GM18507 (cell line): ENCODE measurements around the gene CTBS.

Experiments used
- DNase-seq: peaks from one replicate; pipeline ENCODE4 v3.0.0; 2011; ENCODE audit warnings: low read depth; ENCODE audit not compliant: insufficient read length; ENCODE audit errors: extremely low spot score
- FAIRE-seq: peaks from 2 replicates; lab custom pipeline; 2011; peaks lifted over from hg19 to GRCh38; lab: Jason Lieb, UNC

CTBS gene, protein sequence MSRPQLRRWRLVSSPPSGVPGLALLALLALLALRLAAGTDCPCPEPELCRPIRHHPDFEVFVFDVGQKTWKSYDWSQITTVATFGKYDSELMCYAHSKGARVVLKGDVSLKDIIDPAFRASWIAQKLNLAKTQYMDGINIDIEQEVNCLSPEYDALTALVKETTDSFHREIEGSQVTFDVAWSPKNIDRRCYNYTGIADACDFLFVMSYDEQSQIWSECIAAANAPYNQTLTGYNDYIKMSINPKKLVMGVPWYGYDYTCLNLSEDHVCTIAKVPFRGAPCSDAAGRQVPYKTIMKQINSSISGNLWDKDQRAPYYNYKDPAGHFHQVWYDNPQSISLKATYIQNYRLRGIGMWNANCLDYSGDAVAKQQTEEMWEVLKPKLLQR

DNA sequence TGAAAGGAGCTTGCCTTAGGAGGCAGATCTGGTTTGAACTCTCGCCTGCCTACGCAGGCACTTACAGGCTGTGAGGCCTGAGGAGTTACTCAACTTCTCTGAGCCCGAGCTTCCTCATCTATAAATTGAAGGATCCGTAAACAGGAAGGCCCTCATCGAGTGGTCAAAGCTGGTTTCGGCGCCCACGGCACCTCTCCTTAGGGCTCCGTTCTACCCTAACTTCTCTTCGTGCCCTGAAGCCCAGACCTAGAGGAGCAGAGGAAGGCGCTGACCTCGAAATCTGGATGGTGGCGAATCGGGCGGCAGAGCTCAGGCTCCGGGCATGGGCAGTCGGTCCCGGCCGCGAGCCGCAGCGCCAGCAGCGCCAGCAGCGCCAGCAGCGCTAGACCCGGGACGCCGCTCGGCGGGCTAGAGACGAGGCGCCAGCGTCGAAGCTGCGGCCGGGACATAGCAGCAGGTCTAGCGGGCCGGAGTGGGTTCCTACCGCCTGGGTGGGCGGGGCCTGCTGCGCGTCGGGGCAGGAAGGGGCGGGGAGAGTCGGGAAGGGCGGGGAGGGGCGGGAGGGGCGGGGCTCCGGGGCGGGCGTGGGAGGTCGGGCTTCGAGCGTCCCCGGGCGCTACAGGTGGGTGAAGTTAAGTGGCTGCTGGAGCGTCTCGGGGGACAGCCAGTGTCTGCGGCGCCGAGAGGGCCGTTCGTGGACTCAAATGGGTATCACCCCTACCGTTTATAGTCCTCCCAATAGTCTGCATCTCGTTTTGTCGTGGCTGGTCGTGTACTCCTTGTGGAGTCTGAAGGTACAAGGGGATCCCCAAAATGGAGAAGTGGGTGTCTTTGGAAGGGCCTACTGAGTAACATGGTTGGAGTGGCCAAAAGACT lies at the start of gene CTBS:
Gene CTBS (minus strand): TSS at position 474 of the 876 bp plus-strand sequence. CDS start 25 bp downstream, at position 449.
- FAIRE-seq (peak; percentile 91), DNase-seq (peak; percentile 95)

DNA sequence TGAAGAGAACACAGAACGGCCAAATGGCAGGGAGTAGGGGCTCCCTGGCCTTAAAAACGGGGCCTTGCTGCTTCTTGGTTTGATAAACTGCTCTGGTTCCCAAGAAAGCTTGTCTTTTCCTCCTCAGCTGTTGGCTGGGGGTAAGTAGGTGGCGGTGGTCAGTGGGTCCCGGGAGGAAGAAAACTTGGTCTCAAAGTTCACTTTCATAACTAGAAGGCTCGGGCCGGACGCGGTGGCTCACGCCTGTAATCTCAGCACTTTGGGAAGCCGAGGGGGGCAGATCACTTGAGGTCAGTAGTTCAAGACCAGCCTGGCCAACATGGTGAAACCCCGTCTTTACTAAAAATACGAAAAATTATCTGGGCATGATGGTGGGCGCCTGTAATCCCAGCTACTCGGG lies 47.3 kb upstream of the CTBS start:
- DNase-seq (no peak), FAIRE-seq (no peak)

DNA sequence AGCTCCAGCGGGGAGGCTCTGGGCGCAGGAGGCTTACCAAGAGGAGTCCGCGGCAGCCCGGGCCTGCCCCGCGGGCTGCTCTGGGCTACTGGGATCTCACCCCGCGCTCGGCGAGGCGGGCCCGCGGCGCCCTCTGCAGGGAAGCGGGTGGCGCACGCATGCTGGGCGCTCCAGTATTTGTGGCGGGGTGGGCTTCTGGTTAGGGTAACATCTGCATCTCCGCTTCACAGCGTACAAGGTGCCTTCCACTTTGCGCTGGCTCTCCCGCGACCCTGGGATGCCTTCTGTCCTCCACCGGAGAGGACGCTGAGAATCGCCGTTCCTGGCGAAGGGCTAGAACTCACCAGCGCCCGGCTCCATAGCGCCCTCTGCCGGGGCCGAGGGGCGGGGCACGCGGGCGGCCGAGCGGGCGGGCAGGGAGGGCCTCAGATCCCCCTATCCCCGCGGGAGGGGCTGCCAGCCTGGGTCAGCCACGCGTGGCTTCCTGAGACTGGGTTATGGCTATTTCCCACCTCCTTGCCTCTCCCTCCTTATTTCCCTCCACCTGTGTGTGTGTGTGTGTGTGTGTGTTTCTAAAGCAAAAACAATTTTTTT lies 46.6 kb upstream of the CTBS start:
- DNase-seq (peak; percentile 69), FAIRE-seq (peak; percentile 81)

DNA sequence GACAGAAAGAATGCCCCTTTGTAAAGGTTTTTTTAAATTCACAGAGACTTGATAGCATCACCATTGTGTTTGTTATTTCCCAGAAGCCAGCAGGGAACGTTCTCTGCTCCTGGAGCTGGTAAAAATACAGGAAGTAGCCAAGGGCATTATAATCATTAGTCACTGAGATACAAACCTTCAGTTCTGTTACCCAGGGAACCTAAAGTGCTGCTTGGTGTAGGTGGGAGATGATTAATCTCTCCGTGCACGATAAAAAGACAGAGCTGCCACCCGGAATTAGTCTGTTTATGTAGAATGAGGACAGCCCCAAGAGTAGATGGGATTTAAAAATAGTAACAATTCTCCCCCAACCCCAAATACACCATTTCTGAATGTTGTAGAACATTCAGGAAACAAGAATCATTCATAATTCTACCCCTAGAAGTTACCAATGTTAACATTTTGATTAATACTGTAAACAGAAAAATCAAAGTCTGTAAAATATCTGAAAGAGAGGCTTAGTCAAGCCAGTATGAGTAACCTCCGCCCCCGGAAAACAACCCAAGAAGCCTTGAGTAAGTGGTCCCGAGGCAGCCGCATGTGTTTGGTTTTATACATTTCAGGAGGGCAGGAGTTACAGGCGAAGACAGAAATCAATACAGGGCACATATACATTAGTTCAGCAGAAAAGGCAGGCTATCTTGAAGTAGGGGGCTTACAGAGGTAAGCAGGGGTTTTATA lies 45.3 kb upstream of the CTBS start:
- no peak for DNase-seq
- no peak for FAIRE-seq

DNA sequence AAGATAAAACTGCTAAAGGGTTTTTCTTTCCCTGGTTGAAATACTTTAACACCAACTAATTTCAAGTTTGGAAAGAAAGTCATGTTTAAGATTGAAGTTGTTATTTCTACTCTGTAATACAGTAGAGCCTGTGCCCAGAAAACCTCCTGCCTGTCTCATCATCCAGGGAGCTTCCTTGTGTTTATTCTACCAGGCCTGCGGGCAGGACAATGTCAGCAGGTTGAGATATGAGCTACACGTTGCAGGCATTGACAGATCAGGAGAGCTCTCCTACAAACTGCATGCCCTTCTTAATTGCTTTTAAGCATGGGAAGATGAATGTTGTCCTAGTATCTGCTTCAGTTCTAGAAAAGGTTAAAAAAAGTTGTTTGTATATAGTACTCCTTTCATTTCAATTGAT lies 43.1 kb upstream of the CTBS start:
- no peak for FAIRE-seq
- DNase-seq = no peak

DNA sequence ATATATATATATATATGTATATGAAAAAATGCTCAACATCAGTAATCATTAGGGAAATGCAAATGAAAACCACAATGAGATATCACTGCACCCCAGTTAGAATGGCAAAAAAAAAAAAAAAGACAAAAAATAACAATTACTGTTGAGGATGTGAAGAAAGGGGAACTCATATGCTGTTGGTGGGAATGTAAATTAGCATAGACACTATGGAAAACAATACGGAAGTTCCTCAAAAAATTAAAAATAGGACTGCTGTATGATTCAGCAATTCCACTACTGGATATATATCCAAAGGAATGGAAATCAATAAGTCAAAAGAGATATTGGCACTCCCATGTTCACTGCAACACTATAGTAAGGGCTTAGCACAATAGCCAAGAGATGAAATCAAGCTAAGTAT lies 41.5 kb upstream of the CTBS start:
- no peak for FAIRE-seq
- no peak for DNase-seq

DNA sequence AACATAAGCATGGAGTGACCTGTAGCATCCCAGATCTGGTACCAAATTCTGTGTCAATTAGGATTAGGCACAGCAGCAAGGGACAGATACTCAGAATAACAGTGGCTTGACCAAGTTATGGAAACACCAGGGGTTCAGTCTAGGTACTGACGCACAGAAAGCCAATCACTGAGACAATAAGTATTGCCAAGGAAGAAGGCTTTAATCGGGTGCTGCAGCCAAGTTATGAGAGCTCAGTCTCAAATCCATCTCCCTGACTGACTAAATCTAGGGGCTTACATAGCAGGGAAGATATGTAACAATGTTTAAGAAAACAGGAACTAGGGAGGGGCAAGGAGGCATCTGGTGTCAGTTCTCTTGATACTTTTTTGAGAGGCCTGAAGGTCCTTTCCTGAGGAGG lies 39.6 kb upstream of the CTBS start:
- FAIRE-seq = no peak
- no peak for DNase-seq

DNA sequence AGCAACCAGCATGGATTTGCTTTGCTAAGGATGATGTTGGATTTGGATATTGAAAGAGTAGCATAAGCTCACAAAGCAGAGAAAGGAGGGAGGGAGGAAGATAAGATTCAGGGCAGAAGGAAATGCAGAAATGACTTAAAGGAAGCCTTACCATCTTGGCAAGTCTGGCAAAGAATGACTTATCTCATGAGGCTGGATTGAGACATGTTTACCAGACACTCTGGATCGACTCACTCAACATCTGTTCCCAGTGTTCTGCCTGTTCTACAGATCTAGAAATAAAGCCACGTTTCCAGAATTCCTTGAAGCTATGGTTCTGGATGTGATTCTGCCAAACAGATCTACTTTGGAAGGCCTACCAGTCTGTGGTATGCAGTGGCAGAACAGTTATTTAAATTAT lies 38.8 kb upstream of the CTBS start:
- no peak for DNase-seq
- no peak for FAIRE-seq

DNA sequence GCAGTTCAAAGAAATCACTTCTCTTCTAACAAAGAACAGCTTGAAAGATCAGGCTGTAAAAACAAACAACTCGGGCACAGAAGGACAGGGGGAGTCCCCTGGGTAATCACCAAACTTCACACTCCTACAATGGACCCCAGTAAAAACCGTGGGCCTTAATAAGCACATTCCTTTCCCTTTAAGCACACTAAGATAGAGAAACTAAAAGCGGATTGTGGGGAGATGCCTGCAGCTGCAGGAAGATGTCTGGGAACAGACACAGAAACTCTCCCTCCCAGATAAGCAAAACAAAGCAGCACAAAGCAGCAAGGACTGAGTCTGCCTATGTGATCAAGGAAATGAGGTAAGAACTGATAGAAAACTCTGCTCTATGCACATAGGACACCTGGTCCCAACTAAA lies 37.6 kb upstream of the CTBS start:
- DNase-seq = no peak
- no peak for FAIRE-seq

DNA sequence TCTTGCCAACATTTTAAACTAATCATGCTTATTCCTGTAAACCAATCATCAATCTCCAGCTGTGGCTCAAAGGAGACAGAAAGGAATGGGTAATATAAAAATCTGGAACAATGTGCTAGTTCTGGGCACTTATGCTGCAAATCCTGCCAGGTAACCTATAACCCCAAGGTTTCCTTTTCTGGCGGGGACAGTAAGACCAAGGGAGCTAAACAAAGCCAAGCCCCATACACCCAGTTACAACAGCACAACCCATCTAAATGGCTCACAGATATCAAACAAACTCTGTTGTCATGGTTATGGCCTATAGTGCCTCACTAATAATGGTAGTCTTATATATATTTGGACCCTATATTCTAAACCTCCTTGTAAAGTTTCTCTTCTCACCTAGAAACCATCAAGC lies 36.9 kb upstream of the CTBS start:
- FAIRE-seq = no peak

DNA sequence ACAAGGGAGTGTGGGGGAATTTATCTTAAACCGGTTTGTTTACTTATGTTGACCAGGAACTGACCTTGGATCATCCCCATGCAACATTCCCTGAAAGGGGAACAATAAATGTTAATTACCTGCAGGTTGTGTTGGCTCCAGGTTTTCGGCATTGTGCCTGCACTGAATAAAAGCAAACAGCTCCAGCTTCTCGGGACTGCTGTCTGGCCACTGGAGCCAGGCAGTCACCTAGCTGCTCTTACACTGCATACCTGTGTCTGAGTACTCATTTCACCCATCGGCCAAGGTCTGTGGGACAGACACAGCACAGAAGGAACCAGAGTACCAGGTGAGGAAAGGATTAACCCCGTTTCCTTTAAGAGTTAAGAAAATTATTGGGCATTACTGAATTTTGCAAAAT lies 32.7 kb upstream of the CTBS start:
- FAIRE-seq (no peak), DNase-seq (no peak)

More for the DNA sequence above, 36.9 kb upstream of the CTBS start:
- DNase-seq = no peak

DNA sequence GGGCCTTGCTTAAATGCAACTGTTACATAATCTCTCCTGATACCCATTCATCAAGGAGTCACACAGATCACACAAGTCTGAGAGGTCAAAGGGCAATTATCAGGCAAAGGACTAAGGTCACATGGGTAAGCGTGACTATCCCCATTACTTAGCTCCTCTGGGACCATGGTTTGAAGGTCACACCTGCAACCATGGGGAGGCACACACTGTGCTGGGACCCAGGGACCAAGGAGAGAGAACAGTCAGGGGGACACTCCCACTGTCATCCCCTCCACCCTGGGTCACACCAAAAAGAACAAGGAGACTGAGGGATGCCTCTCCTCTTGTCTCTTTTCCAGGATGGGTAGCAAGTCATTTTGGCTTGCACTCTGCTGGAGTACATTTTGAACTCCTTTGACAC lies 30.9 kb upstream of the CTBS start:
- no peak for FAIRE-seq
- no peak for DNase-seq

DNA sequence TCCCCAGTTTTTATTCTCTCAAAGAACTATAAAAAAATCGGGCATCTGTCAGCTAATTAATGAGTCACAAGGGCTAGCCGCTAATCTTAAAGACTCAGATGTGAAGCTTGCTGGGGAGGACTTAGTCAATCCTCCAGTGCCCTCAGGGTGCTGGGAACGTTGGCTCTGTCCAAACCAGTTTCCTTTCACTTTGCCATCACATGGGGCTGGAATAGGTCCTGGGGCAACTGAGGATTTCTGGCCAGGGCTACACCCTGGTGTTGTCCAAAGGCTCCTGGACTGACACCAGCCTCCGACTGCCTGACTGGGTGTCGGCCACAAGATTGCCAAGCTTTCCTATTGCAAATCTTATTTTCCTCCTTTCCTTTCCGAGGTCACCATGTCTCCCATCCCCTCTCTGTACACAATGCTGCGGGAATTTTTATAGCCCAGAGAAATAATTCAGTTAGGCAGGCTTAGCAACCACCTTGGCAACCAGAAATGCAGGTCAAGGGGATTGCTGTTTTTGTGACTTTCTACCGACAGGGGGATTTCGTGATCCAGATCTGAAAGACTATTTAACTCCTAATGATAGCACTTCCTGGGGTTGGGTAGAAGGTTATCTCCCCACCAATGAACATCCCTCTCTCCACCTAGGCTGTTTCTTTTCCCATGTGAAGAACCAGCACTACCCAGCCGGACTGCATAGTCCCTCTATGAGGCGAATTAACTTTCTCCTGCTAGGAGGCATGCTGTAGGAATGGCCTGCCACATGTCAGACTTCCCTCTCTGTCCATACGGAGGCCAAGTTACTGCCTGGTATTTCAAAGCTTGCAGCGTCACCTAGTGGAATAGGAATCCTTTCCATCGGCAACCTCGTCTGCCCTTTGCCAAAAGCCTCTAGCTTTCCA lies 29.9 kb upstream of the CTBS start:
- DNase-seq (no peak), FAIRE-seq (no peak)

DNA sequence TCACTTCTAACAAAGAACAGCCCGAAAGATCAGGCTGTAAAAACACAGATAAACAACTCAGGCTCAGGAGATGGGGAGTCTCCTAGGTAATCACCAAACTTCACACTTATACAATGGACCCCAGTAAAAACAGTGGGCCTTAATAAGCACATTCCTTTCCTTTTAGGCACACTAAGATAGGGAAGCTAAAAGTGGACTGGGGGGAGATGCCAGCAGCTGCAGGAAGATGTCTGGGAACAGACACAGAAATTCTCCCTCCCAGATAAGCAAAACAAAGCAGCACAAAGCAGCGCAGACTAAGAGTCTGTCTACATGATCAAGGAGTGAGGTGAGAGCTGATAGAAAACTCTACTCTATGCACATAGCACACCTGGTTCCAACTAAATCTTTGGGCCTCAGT lies 29.0 kb upstream of the CTBS start:
- FAIRE-seq = no peak
- no peak for DNase-seq

DNA sequence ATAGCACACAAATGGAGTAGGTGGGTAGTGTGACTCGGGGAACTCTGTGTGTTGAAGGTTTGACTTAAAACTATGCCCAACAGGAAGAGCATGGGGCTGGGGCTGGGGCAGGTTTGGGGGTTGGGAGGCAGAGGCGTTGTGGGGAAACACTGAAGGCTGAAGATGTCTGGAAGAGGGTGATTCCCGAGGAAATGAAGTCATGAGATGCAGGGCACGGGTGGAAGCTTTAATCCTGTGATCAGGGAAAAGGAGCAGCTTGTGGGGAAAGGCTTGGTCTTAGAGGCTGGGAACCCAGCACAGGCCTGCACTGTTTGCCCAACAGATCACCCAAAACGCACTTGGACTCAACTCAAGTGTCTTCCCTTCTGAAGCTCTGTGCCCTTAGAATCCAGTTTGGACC lies 26.6 kb upstream of the CTBS start:
- FAIRE-seq (no peak), DNase-seq (no peak)

DNA sequence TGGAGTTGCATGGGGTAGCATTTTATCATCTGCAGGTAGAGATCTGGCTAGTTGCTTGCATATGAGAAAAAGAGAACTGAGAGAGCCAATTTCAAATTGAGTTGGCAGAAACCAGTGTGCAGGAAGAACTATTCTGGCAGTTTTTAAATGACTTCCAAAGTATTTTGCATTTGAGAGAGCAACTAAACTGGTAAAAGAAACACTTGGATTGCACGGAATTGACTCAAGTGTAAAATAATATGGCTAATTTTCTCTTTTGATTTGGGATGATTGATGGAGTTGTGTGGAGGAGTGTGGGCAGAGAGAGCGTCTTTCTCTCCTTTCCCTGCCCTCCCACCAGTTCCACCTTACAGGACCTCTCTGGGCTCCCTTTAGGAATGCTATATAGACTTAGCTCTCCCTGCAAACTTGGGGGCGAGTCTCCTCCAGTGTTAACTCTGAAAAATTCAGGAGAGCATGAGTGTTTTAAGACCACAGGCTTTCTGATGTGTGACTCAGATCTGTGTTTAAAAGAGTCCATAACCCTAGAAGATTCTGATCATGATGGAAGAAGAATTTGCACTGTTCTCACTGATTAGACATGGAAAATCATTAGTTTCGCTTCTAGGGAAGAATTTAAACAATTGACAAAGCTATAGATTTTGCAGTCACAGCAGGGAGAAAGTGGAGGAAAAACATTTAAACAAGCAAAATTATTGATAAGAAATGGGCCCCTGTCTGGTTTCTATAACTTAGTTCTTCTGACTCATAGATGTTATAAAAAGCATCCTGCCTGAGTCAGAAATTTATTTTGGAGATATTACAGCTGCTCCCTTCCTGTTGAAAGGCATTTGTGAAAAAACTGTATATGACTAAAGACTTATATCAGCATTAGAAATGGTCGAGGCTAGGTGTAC lies 24.9 kb upstream of the CTBS start:
- no peak for DNase-seq
- peak; percentile 73 for FAIRE-seq

DNA sequence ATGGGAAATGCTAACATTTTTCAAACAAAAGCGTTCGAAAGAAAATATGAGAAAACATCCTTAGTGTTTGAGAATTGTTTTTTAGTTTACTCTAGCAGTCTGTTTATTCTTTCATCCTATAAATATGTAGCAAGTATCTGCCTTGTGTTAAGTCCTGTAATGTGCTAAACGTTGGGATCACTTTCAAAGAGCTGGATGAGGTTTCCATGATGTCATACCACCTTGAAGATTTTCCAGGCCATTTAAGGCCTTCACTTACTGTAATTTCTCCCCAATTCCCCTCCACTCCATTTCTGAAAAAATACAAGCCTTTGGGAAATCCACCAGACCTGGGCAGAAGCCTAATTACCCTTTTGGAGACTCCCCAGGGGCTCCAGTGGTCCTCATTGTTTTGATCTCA lies 24.2 kb upstream of the CTBS start:
- FAIRE-seq (no peak), DNase-seq (no peak)

DNA sequence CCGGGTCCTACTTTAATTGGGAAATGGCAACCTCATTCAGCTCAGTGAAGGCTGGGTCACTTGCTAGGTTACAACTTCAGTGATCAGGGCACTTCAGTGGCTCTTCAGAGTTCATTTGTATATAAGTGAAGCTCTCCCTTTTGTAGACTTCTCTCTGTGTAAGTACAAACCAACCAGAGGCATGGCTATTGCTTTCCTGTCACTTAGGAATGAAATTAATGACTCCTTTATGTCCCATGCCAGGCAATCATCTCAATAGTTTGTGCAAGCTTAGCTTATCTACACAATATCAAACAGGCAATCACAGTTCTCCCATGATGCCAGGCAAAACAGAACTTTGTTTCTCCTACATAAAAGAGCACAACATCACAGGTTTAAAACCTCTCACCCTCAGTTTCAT lies 22.8 kb upstream of the CTBS start:
- no peak for FAIRE-seq

More for the DNA sequence above, 22.8 kb upstream of the CTBS start:
- DNase-seq = no peak
